HG03521 (cell line): ENCODE results near the gene ANO1.
"Not testable (repeated sequence)": the region's sequence is repeated elsewhere in the genome, so short reads cannot be mapped to it uniquely, and the experiment has no call there.

Source experiments
- ATAC-seq: cut with Tn5 transposase; IDR thresholded peaks from one replicate; pipeline ENCODE4 v1.9.1; 2021; ENCODE audit warnings: mild to moderate bottlenecking, moderate library complexity; ENCODE audit not compliant: unreplicated experiment

Gene ANO1

DNA sequence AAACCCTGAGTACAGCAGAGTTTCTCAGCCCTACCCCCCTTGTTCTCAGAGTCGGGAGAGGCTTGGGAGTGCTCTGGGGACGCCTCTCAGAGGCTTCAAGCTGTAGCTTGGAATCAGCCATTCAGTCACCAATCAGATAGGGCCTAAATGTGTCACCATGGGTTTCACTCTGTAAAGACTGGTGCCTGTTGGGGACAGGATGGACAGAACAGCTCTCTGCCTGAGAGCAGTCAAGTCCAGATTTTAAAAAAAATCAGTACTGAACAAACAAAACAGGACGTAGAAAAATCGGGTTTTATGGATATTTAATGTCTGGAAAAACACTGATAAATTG lies 126.3 kb downstream of the ANO1 start:
- no peak for ATAC-seq

DNA sequence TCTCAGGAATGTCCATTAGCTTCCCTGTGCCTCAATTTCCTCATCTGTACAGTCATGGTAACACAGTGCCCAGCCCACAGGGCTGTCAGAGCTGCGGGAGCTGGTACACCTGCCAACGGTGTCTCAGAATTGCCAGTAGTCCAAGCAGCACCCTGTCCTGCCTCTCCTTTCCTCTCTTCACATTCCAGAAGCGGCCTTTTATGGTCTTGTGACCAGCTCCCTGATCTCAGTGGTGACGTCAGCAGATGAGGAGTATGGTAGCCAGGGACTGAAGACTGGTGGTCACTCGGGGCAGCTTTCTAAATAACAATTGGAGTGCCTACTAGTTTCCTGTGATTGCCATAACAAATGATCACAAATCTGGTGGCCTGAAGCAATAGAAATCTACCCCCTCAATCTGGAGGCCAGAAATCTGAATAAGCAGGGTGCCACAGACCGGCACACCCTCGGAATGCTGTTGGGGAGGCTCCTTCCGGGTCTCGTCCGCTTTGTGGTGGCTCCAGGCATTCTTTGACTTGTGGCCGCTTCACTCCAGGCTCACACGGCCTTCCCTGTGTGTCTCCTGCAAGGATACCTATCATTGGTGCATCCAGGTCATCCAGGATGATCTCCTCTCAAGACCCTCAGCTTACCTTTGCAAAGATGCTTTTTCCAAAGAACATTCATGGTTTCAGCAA lies 127.1 kb downstream of the ANO1 start:
- no peak for ATAC-seq

DNA sequence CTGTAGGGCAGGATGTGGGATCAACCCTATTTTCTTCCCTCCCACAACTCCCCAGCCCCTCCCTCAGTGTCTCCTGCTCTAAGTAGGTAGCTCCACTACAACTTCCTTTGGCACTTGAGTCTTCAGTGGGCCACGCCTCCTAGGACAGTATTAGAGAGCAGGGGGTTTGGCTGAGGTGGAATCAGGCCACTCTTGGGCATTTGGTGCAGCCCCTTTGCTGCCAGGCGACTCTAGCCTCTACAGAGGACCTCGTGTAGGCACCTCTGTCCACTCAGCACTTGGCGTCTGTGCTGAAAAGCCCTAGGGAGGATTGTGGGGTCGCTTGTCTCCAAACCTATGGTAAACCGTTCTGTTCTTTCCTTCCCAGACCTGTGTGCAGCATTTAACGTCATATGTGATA lies 127.6 kb downstream of the ANO1 start:
- ATAC-seq = no peak

DNA sequence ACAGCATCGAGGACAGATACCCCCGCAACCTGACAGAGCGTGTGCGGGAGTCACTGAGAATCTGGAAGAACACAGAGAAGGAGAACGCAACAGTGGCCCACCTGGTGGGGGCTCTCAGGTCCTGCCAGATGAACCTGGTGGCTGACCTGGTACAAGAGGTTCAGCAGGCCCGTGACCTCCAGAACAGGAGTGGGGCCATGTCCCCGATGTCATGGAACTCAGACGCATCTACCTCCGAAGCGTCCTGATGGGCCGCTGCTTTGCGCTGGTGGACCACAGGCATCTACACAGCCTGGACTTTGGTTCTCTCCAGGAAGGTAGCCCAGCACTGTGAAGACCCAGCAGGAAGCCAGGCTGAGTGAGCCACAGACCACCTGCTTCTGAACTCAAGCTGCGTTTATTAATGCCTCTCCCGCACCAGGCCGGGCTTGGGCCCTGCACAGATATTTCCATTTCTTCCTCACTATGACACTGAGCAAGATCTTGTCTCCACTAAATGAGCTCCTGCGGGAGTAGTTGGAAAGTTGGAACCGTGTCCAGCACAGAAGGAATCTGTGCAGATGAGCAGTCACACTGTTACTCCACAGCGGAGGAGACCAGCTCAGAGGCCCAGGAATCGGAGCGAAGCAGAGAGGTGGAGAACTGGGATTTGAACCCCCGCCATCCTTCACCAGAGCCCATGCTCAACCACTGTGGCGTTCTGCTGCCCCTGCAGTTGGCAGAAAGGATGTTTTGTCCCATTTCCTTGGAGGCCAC lies 128.3 kb downstream of the ANO1 start:
- ATAC-seq = no peak

DNA sequence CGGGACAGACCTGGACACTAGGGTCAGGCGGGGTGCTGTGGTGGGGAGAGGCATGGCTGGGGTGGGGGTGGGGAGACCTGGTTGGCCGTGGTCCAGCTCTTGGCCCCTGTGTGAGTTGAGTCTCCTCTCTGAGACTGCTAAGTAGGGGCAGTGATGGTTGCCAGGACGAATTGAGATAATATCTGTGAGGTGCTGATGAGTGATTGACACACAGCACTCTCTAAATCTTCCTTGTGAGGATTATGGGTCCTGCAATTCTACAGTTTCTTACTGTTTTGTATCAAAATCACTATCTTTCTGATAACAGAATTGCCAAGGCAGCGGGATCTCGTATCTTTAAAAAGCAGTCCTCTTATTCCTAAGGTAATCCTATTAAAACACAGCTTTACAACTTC lies 128.9 kb downstream of the ANO1 start:
- no peak for ATAC-seq

DNA sequence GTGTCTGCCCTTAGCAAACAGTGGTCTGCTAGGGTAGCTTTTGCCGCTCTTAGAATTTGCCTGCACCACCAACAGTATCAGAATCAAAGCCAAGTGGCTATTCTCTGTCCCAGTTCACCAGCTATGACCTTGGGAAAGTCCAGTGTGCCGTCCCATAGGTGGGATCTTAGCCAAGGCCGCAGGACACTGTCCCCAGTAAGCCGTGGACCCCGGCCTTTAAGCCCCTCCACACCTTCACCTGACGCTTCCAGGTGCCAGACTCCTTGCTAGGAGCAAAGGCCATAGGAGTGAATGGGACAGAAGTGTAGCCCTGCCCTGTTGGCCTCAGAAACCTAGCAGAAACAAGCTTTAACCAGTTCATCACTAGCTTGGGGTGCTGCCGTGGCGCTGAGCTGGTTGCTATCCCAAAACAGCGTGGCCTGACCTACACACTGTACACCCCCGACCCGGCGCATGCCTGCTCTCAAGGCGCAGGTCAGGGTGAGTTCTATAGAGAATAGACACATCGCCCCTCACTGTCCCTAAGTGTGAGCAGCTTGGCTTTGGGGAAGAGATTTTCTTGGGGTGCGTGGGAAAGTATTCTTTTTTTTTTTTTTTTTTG lies 129.5 kb downstream of the ANO1 start:
- no peak for ATAC-seq

DNA sequence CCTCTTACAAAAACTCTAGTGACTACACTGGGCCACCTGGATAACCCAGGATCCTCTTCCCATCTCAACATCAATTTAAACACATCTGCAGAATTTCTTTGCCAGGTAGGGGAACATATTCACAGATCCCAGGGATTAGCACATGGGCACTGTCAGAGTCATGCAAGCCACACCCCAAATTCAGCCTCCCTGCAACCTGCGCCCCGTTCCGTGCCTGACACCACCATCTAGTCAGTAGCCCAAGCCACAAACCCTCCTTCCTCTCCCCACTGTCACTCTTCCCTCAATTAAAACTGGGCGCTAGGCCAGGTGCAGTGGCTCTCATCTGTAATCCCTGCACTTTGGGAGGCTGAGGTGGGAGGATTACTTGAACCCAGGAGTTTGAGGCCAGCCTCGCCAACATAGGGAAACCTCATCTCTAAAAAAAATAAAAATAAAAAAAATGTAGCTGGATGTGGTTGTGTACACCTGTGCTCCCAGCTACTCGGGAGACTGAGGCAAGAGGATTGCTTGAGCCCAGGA lies 131.3 kb downstream of the ANO1 start:
- ATAC-seq = no peak

DNA sequence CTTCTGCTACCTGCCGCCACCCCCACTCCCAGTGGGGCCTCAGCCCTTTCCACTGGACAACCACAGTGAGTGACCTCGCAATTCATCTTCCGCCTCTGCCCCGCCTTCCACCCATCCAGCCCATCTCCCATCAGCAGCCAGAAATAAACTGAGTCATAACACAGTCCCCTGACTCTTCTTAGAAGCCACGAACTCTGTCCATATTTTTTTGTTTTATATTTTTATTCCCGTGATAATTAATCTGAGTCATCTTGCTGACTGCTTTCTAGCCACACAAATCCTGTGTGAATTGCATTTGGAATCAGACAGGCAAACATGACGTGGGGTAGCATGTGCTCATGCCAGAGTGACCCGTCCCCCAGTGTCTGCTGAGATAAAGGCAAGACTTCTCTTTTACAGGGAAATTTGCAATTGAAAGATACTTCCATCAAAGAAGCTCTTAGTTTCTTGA lies 132.0 kb downstream of the ANO1 start:
- no peak for ATAC-seq

DNA sequence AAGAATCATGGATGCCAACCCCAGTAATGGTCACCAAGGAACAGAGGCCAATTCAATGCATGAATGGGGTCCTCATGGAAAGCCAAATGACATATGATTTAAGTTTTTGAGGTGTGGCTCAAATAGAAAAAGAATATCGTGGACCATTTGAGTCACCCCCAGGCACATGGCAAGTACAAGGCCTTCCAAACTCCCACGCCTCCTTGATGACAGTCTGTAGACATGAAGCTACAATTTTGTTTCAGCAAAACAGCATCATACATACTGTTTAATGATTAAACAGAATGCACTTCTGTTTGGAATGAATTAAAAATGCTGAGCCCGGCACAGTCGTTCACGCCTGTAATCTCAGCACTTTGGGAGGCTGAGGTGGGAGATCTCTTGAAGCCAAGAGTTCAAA lies 132.4 kb downstream of the ANO1 start:
- no peak for ATAC-seq

DNA sequence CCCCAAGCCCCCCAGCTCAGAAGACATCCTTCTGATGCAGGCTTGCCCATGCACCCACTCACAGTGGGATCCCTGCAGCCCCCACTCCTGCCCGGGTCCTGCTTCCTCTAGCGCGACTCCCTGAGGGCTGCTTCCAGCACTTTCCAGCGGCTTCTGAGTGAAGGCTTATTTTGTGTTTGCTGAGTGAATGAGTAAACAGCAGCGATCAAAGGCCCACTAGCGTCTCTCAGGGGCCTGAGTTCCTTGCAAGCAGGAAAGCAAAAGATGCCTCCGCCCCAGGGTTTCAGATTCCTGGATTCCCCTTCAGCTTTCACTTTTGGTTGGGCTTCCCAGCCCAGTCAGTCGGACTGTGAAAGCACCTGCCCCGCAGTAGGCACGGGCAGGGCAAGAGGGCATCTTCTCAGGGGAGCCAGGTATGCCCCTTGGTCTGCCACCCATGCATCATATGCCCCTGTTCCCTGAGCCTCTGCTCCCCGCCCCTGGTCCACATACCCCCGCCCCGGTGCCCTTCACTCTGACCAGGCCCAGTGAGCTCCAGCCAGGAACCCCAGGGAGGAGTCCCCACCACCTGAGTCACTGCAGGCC lies 134.2 kb downstream of the ANO1 start:
- no peak for ATAC-seq

DNA sequence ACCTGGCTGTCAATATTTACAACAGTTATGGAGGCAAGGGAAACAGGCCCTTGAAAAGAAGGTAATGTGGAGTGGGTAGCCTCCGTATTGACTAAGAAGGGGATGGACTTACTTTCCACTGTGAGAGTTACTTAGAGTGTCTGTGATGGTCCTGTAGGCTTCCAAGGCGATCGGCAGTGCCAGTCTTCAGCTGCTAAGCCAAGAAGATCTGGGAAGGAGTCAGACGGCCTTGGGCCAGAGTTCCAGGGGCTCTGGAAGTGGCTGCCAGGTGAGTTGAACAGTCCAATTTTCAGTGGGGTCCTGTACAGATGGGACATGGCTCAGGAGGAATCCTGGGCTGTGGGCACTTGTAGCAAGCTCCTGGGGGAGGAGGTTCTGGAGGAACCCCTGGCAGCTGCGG lies 139.3 kb downstream of the ANO1 start:
- not testable (repeated sequence) for ATAC-seq

DNA sequence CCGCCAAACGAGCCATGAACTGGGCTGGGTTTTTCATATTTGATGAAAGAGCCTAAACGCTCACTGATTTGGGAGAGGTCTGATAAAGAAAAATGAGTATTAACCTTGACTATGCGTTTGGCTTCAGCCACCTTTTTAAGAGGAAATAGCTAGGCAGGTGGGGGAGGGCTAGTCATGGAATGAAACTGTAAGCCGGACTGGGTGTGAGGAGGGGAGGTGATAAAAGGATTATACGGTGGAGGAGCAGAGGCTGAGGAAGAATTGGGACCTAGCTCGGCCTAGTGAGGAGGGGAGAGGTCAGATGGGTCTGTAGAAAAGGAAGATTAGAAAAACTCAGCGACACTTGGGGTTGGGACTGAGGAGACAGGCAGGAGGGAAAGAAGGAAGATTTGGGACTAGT lies 140.0 kb downstream of the ANO1 start:
- not testable (repeated sequence) for ATAC-seq

DNA sequence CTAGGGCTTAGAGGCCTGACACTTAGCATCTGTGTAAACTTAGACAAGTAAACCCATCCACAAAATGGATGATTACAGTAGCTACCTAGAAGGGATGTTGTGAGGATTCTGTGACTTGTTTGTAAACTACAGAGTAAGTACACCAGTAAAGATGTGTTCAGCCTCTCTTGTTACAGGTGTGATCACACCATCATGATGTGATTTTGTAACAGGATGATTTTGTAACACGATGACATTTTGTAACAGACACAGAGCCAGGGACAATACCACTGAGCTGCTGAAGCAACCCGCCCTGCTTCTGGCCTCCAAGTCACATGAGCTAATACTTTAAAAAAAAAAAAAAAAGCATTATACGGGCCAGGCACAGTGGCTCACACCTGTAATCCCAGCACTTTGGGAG lies 142.0 kb downstream of the ANO1 start:
- ATAC-seq = no peak

DNA sequence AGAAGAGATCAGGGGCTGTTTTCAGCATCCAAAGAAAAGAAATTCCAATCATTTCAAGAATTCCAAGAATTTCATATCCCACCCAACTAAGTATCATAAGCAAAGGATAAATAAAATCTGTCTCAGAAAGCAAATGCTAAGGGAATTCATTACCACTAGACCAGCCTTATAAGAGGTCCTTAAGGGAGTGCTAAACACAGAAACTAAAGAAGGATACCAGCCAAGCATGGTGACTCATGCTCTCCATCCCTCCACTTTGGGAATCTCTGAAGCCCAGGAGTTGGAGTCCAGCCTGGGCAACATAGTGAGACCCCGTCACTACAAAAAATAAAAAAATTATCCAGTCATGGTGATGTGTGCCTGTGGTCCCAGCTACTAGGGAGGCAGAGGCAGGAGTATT lies 142.8 kb downstream of the ANO1 start:
- ATAC-seq = no peak

DNA sequence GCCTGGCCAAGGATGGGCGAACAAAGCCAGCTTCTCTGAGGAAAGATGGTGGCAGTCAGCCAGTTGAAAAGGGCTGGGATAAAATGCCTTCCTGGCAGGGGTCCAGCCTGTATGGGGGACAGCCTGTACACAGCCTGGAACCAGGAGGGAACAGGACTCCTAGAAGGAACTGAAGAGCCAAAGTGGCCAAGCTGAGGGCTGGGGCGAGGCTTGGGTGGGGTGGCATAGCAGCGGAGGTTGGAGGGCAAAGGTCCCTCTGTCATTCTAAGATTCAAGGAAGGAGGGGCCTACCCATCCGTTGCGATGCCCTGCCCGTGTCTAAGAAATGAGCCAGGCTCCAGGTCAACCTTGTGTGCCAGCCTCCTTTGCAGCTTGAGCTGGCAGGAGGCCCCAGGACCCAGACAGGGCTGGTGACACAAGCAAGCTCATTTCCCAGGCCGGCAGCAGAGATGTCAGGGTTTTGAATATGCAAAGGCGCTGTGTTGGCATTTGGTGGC lies 147.6 kb downstream of the ANO1 start:
- no peak for ATAC-seq

DNA sequence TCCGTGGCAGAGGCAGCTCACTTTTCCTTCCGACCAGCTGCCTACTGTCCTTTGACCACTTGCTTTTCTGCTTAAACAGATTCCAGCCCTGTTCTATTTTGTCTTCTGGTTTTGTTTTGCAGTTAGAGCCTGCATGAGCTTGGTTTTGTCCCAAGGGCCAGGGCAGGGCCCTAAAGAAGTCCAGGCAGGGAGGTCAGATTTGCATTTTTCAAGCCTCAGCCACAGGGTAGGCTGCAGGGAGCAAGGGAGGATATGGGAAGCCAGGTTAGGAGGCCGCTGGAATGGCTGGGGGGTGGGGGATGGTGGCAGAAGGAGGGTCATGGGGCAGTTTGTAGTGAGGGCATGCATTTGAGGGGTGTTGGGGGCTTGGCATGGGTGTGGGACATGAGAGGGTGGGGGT lies 148.1 kb downstream of the ANO1 start:
- ATAC-seq = no peak

DNA sequence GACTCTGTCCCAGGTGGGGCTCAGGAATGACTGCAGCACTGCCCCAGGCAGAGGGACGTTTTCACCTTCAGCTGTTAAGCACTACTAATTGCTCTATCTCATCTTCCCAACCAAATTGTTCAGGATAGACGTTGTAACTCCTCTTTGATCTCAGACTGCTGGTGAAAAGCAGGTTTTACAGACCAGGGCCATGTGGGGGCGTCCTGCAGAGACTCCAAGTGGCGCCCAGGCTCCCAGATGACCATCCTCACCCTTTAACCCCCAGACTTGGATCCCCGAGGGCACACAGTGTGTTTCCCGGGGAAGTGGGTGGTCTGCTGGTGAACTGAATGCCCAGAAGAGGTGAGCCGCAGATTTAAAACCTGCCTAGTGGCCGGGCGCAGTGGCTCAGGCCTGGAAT lies 148.8 kb downstream of the ANO1 start:
- ATAC-seq = no peak

DNA sequence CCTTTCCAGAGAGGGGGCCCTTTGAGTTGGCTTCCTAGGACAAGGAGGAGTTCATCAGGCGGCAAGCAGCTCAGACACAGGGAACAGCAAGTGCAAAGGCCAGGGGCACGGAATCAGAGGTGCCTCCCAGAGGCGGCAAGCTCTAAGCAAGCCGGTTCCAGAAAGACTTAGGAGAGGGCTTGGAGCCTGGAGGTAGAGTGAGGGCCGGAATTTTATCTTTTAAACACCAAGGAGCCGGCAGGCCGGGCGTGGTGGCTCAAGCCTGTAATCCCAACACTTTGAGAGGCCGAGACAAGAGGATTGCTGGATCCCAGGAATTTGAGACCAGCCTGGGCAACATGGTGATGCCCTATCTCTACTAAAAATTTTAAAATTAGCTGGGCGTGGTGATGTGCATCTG lies 151.6 kb downstream of the ANO1 start:
- ATAC-seq = no peak

DNA sequence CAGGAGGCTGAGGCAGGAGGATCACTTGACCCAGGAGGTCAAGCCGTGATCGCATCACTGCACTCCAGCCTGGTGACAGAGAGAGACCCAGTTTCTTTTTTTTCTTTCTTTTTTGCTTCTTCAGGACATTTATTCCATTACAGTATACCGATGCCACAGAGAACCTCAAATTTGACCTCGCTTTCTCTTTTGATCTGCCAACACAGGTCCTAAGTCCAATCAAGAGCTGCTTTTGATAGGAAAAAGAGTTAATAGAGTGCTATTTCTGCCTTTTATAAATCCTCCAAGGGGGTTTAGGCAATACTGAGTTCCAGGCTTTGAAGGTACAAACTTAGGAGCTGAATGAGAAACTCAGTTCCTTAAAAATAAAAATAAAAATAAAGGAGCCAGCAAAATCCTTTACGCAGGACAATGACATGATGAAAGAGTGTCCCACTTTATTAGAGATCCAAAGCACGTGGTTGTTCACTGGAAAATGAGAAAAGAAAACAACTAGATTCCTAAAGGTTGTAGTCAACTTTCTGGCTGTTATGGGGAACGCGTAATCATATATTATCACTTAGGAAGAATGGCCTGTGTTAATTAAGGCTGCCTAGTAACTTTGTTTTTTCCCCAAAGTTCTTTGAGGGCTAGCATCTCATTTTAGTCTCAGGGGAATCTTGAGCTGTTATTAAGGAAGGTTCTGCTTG lies 152.2 kb downstream of the ANO1 start:
- ATAC-seq = no peak

DNA sequence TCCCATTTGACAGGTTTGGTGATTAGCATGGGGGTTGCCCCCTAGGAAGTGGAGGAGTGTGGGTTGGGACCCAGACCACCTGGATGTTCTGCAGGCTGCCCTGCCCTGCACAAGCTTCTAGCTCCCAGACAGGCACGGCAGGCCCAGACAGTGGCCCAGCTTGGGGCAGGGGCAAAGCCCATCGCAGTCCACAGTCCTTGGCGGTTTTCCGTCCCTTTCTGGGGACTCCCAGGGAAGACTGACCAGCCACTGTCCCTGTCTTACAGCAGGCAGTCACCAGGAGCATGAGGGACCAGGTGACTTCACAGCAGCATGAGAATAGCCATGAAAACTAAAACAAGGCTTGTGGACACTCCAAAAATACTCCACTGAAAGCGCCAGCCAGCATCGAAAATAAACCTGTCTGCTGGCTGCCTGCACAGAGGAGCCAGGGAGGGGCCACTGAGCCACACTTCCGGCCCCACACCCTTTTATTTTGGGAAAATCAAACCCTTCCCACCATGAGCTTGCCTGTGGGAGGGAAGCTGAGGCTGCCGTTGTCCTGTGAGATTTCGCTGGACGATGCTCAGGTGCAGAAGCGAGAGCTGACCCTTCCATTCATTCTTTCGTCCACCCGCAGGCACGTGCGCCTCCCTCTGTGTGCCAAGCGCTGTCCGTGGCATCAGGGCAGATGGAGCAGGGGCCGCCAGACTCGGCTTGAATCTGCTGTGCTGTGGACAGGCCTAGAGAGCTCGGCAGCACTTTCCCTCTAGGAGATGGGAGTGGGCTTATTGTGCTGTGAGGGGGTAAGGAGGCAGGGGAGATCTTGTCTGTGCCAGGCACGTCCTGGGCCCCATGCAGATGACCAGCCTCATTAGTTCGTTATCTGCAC lies 153.0 kb downstream of the ANO1 start:
- no peak for ATAC-seq
